ENCODE measurements around the gene DNASE1L3. TPM values are rescaled to one million over a fixed set of nuclear protein-coding genes. Genes with fewer than 3 reads are reported as not detected.

Gene DNASE1L3
- total RNA-seq, 2 experiments from 2014 or later: not detected

- intact Hi-C loops (cut with micrococcal nuclease): no loop called here
- peaks cover 16% of the 10 kb centered on the region for H3K36me3 Mint-ChIP-seq (ENCODE audit: low read depth)
- CTCF ChIA-PET: no interaction called here
- H3K27ac Mint-ChIP-seq: no peak overlapping the region
- H3K9me3 Mint-ChIP-seq: no peaks in the 10 kb centered on the region
- no peak overlapping the region for H3K4me3 Mint-ChIP-seq
- H3K27me3 Mint-ChIP-seq (ENCODE audit: low read depth): no peaks in the 10 kb centered on the region
- DNase-seq: no peak
- H3K4me1 Mint-ChIP-seq (ENCODE audit: low read depth): no peaks in the 10 kb centered on the region
These were observed 62.7 kb downstream of the DNASE1L3 start for GRCh38 chr3:58148049-58148448.

- no peaks in the 10 kb centered on the region for H3K9me3 Mint-ChIP-seq
- intact Hi-C loops (cut with micrococcal nuclease): no loop called here
- CTCF ChIA-PET: no interaction called here
- no peaks in the 10 kb centered on the region for H3K4me1 Mint-ChIP-seq (ENCODE audit: low read depth)
- H3K4me3 Mint-ChIP-seq: no peak overlapping the region
- no peak for DNase-seq
- no peak overlapping the region for H3K27ac Mint-ChIP-seq
- H3K27me3 Mint-ChIP-seq (ENCODE audit: low read depth): no peaks in the 10 kb centered on the region
- H3K36me3 Mint-ChIP-seq (ENCODE audit: low read depth): peaks cover 19% of the 10 kb centered on the region
These were observed 66.1 kb downstream of the DNASE1L3 start for GRCh38 chr3:58144478-58145325.

- H3K36me3 Mint-ChIP-seq (ENCODE audit: low read depth): peaks cover 14% of the 10 kb centered on the region
- H3K4me3 Mint-ChIP-seq: no peak overlapping the region
- H3K27ac Mint-ChIP-seq: no peak overlapping the region
- H3K27me3 Mint-ChIP-seq (ENCODE audit: low read depth): no peaks in the 10 kb centered on the region
- intact Hi-C loops (cut with micrococcal nuclease): no loop called here
- no peaks in the 10 kb centered on the region for H3K4me1 Mint-ChIP-seq (ENCODE audit: low read depth)
- DNase-seq: no peak
- no peaks in the 10 kb centered on the region for H3K9me3 Mint-ChIP-seq
- CTCF ChIA-PET: no interaction called here
These were observed 67.2 kb downstream of the DNASE1L3 start for GRCh38 chr3:58143417-58144055.

Other genes starting within 250 kb of the DNASE1L3 start
- gene FLNB, start 202.6 kb downstream of the DNASE1L3 start, total RNA-seq: 10 to 100 TPM; 47.7 to 48.0 TPM
- gene ABHD6, start 26.8 kb upstream of the DNASE1L3 start, total RNA-seq: 1 to 10 TPM; 1.1 to 1.6 TPM
- 10 to 100 TPM; 12.1 to 14.4 TPM for gene RPP14, start 95.3 kb upstream of the DNASE1L3 start, total RNA-seq
- gene HTD2, start 95.5 kb upstream of the DNASE1L3 start, total RNA-seq: 1 to 10 TPM; 6.9 to 8.1 TPM
- gene PXK, start 121.9 kb upstream of the DNASE1L3 start, total RNA-seq: 10 to 100 TPM; 44.7 to 46.1 TPM
- 10 to 100 TPM; 51.6 to 53.7 TPM for gene PDHB, start 222.9 kb upstream of the DNASE1L3 start, total RNA-seq

All from activated naive CD4-positive, alpha-beta T cell treated with anti-CD3 and anti-CD28 coated beads for 36 hours (primary cell).